ENCODE results near the gene CTSL. TPM values are rescaled to one million over a fixed set of nuclear protein-coding genes. Genes with fewer than 3 reads are reported as not detected.

CTSL gene
- polyA plus RNA-seq, 1 donor (not counting 4 experiments of a cell fraction or from before 2014, with no cell fraction given) = 121 TPM

DNA sequence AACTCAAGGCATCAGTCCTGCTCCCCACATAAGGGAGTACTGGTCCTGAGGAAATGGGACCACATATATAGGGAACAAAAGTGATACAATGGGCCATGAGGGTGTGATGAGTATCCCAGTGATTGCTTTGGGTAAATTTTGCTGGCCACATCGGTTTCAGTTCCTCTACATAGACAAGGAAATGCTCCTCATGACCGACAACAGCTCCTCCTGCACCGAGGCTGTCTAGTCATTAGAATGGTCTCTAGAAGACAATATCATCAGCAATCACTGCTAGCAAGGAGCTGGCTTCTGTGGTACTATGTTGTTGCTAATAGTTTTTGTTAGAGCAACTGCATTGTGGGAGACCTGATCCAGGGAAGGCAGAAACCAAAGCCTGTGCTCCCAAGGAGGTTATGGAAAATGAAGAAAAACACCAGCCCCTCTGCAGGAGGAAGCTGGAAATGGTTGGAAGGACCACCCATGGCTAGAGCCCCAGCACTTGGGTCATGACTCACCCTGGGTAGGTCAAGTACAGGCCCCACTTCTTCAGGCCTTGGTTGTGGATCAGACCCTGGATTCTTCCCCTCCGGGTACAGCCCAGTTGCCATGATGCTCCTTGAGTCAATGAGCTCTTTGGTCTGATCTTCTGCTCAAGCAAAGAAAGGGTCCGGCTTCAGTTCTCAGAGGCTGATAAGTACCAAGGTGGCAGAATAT is 3.4 kb upstream of the CTSL start:
- Histone ChIP-seq H3K9me3 (ENCODE audit: control insufficient read depth, low read depth, low read length) (no peaks in the 10 kb centered on the region), H3K36me3 (ENCODE audit: control insufficient read depth in 2 of 2, extremely low read depth in 1 of 2, insufficient read depth in 2 of 2, low read length in 2 of 2) (peaks cover 0 to under 1% of the 10 kb centered on the region in 2 experiments), H3K9ac (ENCODE audit: control insufficient read depth, extremely low read depth, insufficient read depth, low read length) (no peak overlapping the region), H3K79me2 (ENCODE audit: control insufficient read depth, insufficient read depth, low read length) (no peaks in the 10 kb centered on the region), H3K9me1 (ENCODE audit: control insufficient read depth, extremely low read depth, insufficient read depth, low read length) (no peaks in the 10 kb centered on the region), H3K4me2 (ENCODE audit: control insufficient read depth, extremely low read depth, insufficient read depth, low read depth, low read length) (no peak overlapping the region), H3K4me1 (ENCODE audit: control insufficient read depth, extremely low read depth, insufficient read depth, low read length) (no peaks in the 10 kb centered on the region), H3K27ac (ENCODE audit: control insufficient read depth, insufficient read depth, low read length) (no peak overlapping the region), H3K4me3 (ENCODE audit: control insufficient read depth in 2 of 3, extremely low read depth in 1 of 3, insufficient read depth in 2 of 3, low read depth in 1 of 3, low read length in 3 of 3) (no peak overlapping the region), H3K27me3 (ENCODE audit: control insufficient read depth, extremely low read depth, insufficient read depth, low read length) (no peaks in the 10 kb centered on the region), H4K20me1 (ENCODE audit: control insufficient read depth, extremely low read depth, insufficient read depth, low read length) (no peaks in the 10 kb centered on the region), H2AFZ (ENCODE audit: control insufficient read depth, low read length) (no peak overlapping the region)
- no peak for FAIRE-seq
- TF ChIP-seq, protein P1, sequence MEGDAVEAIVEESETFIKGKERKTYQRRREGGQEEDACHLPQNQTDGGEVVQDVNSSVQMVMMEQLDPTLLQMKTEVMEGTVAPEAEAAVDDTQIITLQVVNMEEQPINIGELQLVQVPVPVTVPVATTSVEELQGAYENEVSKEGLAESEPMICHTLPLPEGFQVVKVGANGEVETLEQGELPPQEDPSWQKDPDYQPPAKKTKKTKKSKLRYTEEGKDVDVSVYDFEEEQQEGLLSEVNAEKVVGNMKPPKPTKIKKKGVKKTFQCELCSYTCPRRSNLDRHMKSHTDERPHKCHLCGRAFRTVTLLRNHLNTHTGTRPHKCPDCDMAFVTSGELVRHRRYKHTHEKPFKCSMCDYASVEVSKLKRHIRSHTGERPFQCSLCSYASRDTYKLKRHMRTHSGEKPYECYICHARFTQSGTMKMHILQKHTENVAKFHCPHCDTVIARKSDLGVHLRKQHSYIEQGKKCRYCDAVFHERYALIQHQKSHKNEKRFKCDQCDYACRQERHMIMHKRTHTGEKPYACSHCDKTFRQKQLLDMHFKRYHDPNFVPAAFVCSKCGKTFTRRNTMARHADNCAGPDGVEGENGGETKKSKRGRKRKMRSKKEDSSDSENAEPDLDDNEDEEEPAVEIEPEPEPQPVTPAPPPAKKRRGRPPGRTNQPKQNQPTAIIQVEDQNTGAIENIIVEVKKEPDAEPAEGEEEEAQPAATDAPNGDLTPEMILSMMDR (optimal IDR thresholded peaks at IDR 0.05 in 1 of 3, IDR thresholded peaks at IDR 0.05 in 1 of 3, conservative IDR thresholded peaks at IDR 0.05 in 1 of 3; ENCODE audit: extremely low read depth in 1 of 3, insufficient read depth in 2 of 3, low read length in 3 of 3) = no peak
- TF ChIP-seq EZH2 (IDR thresholded peaks at IDR 0.05; ENCODE audit: low read length) = no peak
- no peak for DNase-seq (ENCODE audit: low read depth, low spot score)
- dilution Hi-C loops (cut with MboI; ENCODE audit: extremely low pct_ligation_motif_present, low sequenced_read_pairs) = loop anchor here (25.0 kb wide), 1 partner anchor 90 kb away; no protein-coding TSS in a partner anchor

- Histone ChIP-seq H4K20me1 (ENCODE audit: control insufficient read depth, extremely low read depth, insufficient read depth, low read length) (no peaks in the 10 kb centered on the region), H2AFZ (ENCODE audit: control insufficient read depth, low read length) (peak overlapping the region; percentile 97), H3K4me2 (ENCODE audit: control insufficient read depth, extremely low read depth, insufficient read depth, low read depth, low read length) (peak overlapping the region; percentile 90), H3K36me3 (ENCODE audit: control insufficient read depth in 2 of 2, extremely low read depth in 1 of 2, insufficient read depth in 2 of 2, low read length in 2 of 2) (peaks cover 3 to 20% of the 10 kb centered on the region in 2 experiments), H3K9me1 (ENCODE audit: control insufficient read depth, extremely low read depth, insufficient read depth, low read length) (no peaks in the 10 kb centered on the region), H3K27ac (ENCODE audit: control insufficient read depth, insufficient read depth, low read length) (no peak overlapping the region), H3K9ac (ENCODE audit: control insufficient read depth, extremely low read depth, insufficient read depth, low read length) (peak overlapping the region; percentile 80), H3K27me3 (ENCODE audit: control insufficient read depth, extremely low read depth, insufficient read depth, low read length) (no peaks in the 10 kb centered on the region), H3K79me2 (ENCODE audit: control insufficient read depth, insufficient read depth, low read length) (no peaks in the 10 kb centered on the region), H3K4me3 (ENCODE audit: control insufficient read depth in 2 of 3, extremely low read depth in 1 of 3, insufficient read depth in 2 of 3, low read depth in 1 of 3, low read length in 3 of 3) (peak overlapping the region; percentile 71 to 82 (median 80)), H3K9me3 (ENCODE audit: control insufficient read depth, low read depth, low read length) (no peaks in the 10 kb centered on the region), H3K4me1 (ENCODE audit: control insufficient read depth, extremely low read depth, insufficient read depth, low read length) (no peaks in the 10 kb centered on the region)
- dilution Hi-C loops (cut with MboI; ENCODE audit: extremely low pct_ligation_motif_present, low sequenced_read_pairs) = no loop called here
- no peak for TF ChIP-seq EZH2 (IDR thresholded peaks at IDR 0.05; ENCODE audit: low read length)
- TF ChIP-seq, protein P1 (optimal IDR thresholded peaks at IDR 0.05 in 1 of 3, IDR thresholded peaks at IDR 0.05 in 1 of 3, conservative IDR thresholded peaks at IDR 0.05 in 1 of 3; ENCODE audit: extremely low read depth in 1 of 3, insufficient read depth in 2 of 3, low read length in 3 of 3) = no peak
- FAIRE-seq (no peak), DNase-seq (ENCODE audit: low read depth, low spot score) (no peak)
Observed at GRCh38 chr9:87725356-87725899, 491 bp upstream of the CTSL start.

Measured in keratinocyte (primary cell).